Ishikawa (cell line): Measurements from ENCODE around the gene SLC5A2.

Experiments used
- CEBPB ChIP-seq: IDR thresholded peaks from 2 replicates; pipeline ENCODE4 v1.6.1; 2012
- CREB1 ChIP-seq: IDR thresholded peaks from 2 replicates; pipeline ENCODE4 v1.6.1; 2012; ENCODE audit warnings: low read depth
- EGR1 ChIP-seq: IDR thresholded peaks from 2 replicates; pipeline ENCODE4 v1.6.1; 2012
- EP300 ChIP-seq: IDR thresholded peaks from 2 replicates; pipeline ENCODE4 v1.6.1; 2012; ENCODE audit warnings: borderline replicate concordance
- FOXM1 ChIP-seq: IDR thresholded peaks from 2 replicates; pipeline ENCODE4 v1.6.1; 2012; ENCODE audit warnings: low read depth, borderline replicate concordance
- MAX ChIP-seq: IDR thresholded peaks from 2 replicates; pipeline ENCODE4 v1.6.1; 2012
- NFIC ChIP-seq: IDR thresholded peaks from 2 replicates; pipeline ENCODE4 v1.6.1; 2012
- RAD21 ChIP-seq: IDR thresholded peaks from 2 replicates; pipeline ENCODE4 v1.6.1; 2012; ENCODE audit warnings: low read depth
- REST ChIP-seq: IDR thresholded peaks from 2 replicates; pipeline ENCODE4 v1.6.1; 2012; ENCODE audit warnings: low read depth, mild to moderate bottlenecking
- TAF1 ChIP-seq: IDR thresholded peaks from 2 replicates; pipeline ENCODE4 v1.6.1; 2012; ENCODE audit warnings: low read depth, mild to moderate bottlenecking
- TCF12 ChIP-seq: IDR thresholded peaks from 2 replicates; pipeline ENCODE4 v1.6.1; 2012; ENCODE audit warnings: low read depth
- TEAD4 ChIP-seq: IDR thresholded peaks from 2 replicates; pipeline ENCODE4 v1.6.1; 2012
- USF1 ChIP-seq: IDR thresholded peaks from 2 replicates; pipeline ENCODE4 v1.6.1; 2012
- YY1 ChIP-seq: IDR thresholded peaks from 2 replicates; pipeline ENCODE4 v1.6.1; 2012; ENCODE audit warnings: low read depth
- ZBTB7A ChIP-seq: IDR thresholded peaks from 2 replicates; pipeline ENCODE4 v1.6.1; 2012; ENCODE audit warnings: low read depth

Gene SLC5A2

GRCh38 chr16:31458844-31459686 lies 23.9 kb upstream of the SLC5A2 start, which contains the start of gene ARMC5:
TSS of gene ARMC5 (plus strand) at chr16:31459501. CDS start at chr16:31459525, 24 bp downstream.
- peak; percentile 98 for TF ChIP-seq MAX
- 0 out of 2 replicates have a peak, but pooled peaks have one; percentile 11 for TF ChIP-seq EP300
- TF ChIP-seq CREB1 = peak; percentile 91
- no peak for TF ChIP-seq REST
- TF ChIP-seq TAF1 = peak; percentile 90
- peak; percentile 24; the same call in 1 of the 2 replicates for TF ChIP-seq TEAD4
- TF ChIP-seq YY1 = peak; percentile 95
- TF ChIP-seq NFIC = no peak; the same call in 1 of the 2 replicates
- TF ChIP-seq EGR1 = 0 out of 2 replicates have a peak, but pooled peaks have one; percentile 5
- TF ChIP-seq RAD21 = no peak
- TF ChIP-seq TCF12 = peak; percentile 2; the same call in 1 of the 2 replicates
- peak; percentile 3; the same call in 1 of the 2 replicates for TF ChIP-seq USF1

- TF ChIP-seq RAD21 (no peak), TEAD4 (no peak), NFIC (no peak), CREB1 (no peak), TCF12 (no peak), USF1 (no peak), MAX (no peak; the same call in 1 of the 2 replicates), REST (no peak), EGR1 (no peak)
These were observed 23.0 kb upstream of the SLC5A2 start for GRCh38 chr16:31459687-31460581.

- TF ChIP-seq NFIC (no peak), YY1 (no peak), MAX (no peak), RAD21 (peak; percentile 11; the same call in 1 of the 2 replicates), TAF1 (no peak)
These were observed 22.3 kb upstream of the SLC5A2 start for GRCh38 chr16:31460582-31461002.

GRCh38 chr16:31461201-31461920 lies 21.6 kb upstream of the SLC5A2 start:
- TF ChIP-seq ZBTB7A = no peak
- no peak for TF ChIP-seq RAD21
- TF ChIP-seq EP300 = no peak
- no peak for TF ChIP-seq FOXM1
- no peak for TF ChIP-seq TEAD4
- TF ChIP-seq NFIC = no peak
- TF ChIP-seq CREB1 = no peak
- no peak for TF ChIP-seq USF1
- no peak for TF ChIP-seq REST
- no peak for TF ChIP-seq TAF1
- TF ChIP-seq YY1 = no peak
- no peak for TF ChIP-seq CEBPB
- no peak for TF ChIP-seq TCF12
- TF ChIP-seq MAX = no peak
- no peak for TF ChIP-seq EGR1
